ENCODE measurements around the gene CDYL2.
"Not testable (repeated sequence)": the region's sequence is repeated elsewhere in the genome, so short reads cannot be mapped to it uniquely, and the experiment has no call there.

CDYL2 gene

GRCh38 chr16:80741724-80742123 is 62.7 kb downstream of the CDYL2 start:
- peak; percentile 41 for DNase-seq (ENCODE audit: low read depth)
- H3K4me3 ChIP-seq (ENCODE audit: low read length) = no peak overlapping the region
- TF ChIP-seq CTCF (IDR thresholded peaks at IDR 0.05; ENCODE audit: insufficient read depth, low read depth, low read length, missing control alignments) = no peak

DNA sequence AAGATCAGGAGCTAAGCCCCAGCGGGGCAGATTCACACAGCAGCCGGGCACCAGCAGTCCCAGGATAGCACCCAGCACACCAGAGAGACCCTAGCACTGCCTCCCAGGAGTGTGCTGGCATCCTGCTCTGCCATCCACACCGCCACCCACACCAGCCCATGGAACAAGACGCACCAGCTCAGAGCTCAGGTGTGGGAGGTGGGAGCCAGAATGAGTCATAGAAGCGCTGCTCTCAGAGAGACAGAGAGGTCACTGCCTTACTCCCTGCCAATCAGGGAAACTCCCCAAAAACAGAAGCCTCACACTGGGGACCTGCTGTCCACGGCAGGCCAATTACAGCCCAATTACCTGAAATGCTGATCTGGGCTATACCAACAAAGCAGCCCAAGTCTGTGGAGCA is 64.9 kb downstream of the CDYL2 start:
- no peak overlapping the region for H3K4me3 ChIP-seq (ENCODE audit: low read length)
- TF ChIP-seq CTCF (IDR thresholded peaks at IDR 0.05; ENCODE audit: insufficient read depth, low read depth, low read length, missing control alignments) = no peak
- DNase-seq (ENCODE audit: low read depth) = peak; percentile 16

- no peak overlapping the region for H3K4me3 ChIP-seq (ENCODE audit: low read length)
- no peak for TF ChIP-seq CTCF (IDR thresholded peaks at IDR 0.05; ENCODE audit: insufficient read depth, low read depth, low read length, missing control alignments)
- DNase-seq (ENCODE audit: low read depth) = no peak
These were observed 65.9 kb downstream of the CDYL2 start for GRCh38 chr16:80738521-80738920.

DNA sequence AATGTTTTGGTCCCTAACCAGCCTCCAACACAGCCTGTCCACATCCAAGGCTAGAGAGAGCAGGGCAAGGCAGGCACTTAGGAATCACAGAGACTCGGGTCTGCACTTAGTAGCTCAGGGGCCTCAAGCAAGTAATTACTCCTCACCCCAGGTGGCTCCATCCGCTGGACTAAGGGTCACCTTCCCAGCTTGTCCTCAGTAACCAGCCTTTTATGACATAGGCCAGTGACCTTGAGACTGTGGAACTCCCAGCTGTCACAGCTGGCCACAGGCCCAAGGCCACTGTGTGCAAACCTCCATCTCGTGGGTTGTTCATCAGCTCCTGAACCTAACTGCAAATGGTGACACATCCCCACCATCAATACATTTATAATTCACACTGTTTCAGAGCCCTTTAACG is 68.6 kb downstream of the CDYL2 start:
- no peak for TF ChIP-seq CTCF (IDR thresholded peaks at IDR 0.05; ENCODE audit: insufficient read depth, low read depth, low read length, missing control alignments)
- H3K4me3 ChIP-seq (ENCODE audit: low read length) = no peak overlapping the region
- DNase-seq (ENCODE audit: low read depth) = no peak

- DNase-seq (ENCODE audit: low read depth) = no peak
- no peak for TF ChIP-seq CTCF (IDR thresholded peaks at IDR 0.05; ENCODE audit: insufficient read depth, low read depth, low read length, missing control alignments)
- H3K4me3 ChIP-seq (ENCODE audit: low read length) = no peak overlapping the region
These were observed 71.0 kb downstream of the CDYL2 start for GRCh38 chr16:80733407-80733806.

DNA sequence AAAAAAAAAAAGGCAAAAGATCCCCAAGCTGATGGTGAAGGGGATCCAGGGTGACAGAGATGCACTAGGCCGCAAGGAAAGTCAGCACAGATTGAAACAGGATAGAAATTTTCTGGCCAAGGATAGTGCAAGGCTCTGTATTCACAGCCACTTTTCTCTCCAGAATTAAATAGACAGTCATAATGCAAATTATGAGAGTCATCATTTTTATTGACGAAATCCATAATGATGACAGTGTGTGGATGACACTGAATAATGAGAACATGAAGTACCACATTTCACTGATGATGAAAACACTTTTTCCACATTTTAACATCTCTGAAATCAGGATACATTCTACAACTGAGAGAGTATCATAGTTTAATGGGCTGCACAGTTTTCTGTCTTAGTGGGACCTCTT is 72.5 kb downstream of the CDYL2 start:
- no peak for DNase-seq (ENCODE audit: low read depth)
- no peak overlapping the region for H3K4me3 ChIP-seq (ENCODE audit: low read length)
- no peak for TF ChIP-seq CTCF (IDR thresholded peaks at IDR 0.05; ENCODE audit: insufficient read depth, low read depth, low read length, missing control alignments)

- H3K4me3 ChIP-seq (ENCODE audit: low read length); DNase-seq (ENCODE audit: low read depth): not testable (repeated sequence)
These were observed 77.2 kb downstream of the CDYL2 start for GRCh38 chr16:80727066-80727763.
